HepG2 (cell line): ENCODE measurements around the gene SHISA5.

ENCODE experiments used
- MYC ChIP-seq: sonication (generic); formaldehyde crosslinking; IDR thresholded peaks from 2 replicates; pipeline ENCODE4 v1.9.0; 2021; ENCODE audit warnings: missing genetic modification reagents, borderline replicate concordance
- NR3C1 ChIP-seq: sonication (generic); formaldehyde crosslinking; IDR thresholded peaks from 2 replicates; pipeline ENCODE4 v1.4.0; 2020; ENCODE audit warnings: missing genetic modification reagents
- SMARCE1 ChIP-seq: fragments of 450-650 bp; IDR thresholded peaks from 2 replicates; pipeline ENCODE4 v1.6.1; 2017; ENCODE audit warnings: borderline replicate concordance

GRCh38 chr3:48511551-48511950, 7.6 kb upstream of the SHISA5 start:
- TF ChIP-seq NR3C1, result no peak
- TF ChIP-seq SMARCE1, result no peak
- no peak for TF ChIP-seq MYC
